GM21737 (cell line): ENCODE data around the gene ZBTB47.

Experiments used
- ATAC-seq: cut with Tn5 transposase; IDR thresholded peaks from one replicate; pipeline ENCODE4 v1.9.1; 2021; ENCODE audit warnings: mild to moderate bottlenecking, moderate library complexity; ENCODE audit not compliant: unreplicated experiment

Gene ZBTB47

DNA sequence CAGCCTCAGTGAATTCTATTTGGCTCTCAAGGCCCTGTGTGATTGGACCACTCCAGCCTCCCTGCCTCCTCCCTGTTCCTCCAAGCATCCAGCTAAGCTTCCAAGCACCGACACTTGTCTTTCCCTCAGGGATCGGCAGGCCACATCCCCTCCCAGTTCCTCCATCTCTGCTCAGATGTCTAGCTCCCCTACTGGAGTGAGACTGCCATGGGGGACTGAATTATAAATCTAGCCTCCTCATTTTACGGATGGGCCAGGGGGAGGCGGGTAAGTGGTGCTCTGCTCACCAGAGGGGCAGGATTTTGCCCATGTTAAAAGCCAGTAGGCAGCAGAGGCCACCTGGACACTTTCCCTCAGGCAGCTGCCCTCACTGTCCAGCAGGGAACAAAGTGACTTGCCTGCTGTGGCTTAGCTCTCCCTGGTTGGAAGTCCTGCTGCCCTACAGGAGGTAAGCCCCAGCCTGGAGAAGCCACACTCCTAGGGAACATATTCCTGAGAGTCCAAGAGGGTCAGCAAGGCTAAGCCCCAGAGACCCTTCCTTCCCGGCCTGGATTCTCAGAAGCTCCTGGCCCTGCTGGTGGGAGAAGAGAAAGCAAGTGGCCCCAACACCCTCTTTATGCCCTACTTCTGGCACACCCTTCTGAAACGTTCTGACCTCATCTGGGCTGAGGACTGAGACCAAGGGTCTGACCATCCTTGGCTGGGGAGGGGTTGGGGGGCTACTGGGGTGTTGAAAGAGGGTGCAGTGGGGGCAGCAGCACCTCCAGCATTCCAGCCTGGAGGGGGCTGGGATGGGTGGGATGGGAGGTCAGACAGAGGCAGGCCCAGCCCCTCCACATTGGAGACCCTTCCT lies 58.2 kb downstream of the ZBTB47 start:
- no peak for ATAC-seq

DNA sequence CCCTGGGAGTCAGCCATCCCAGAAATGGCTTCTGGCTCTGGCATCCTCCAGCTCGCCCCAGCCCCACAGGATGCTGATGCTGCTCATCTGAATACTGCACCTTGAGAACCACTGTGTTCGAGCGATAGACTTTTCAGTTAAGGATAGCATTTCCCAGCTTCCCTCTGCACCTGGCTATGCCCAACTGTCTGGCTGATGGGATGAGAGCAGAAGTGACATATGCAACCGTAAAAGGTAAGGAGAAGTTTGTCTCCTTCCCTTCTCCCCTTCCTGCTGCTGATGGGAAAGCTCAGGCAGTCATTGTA lies 58.8 kb downstream of the ZBTB47 start:
- ATAC-seq: no peak

DNA sequence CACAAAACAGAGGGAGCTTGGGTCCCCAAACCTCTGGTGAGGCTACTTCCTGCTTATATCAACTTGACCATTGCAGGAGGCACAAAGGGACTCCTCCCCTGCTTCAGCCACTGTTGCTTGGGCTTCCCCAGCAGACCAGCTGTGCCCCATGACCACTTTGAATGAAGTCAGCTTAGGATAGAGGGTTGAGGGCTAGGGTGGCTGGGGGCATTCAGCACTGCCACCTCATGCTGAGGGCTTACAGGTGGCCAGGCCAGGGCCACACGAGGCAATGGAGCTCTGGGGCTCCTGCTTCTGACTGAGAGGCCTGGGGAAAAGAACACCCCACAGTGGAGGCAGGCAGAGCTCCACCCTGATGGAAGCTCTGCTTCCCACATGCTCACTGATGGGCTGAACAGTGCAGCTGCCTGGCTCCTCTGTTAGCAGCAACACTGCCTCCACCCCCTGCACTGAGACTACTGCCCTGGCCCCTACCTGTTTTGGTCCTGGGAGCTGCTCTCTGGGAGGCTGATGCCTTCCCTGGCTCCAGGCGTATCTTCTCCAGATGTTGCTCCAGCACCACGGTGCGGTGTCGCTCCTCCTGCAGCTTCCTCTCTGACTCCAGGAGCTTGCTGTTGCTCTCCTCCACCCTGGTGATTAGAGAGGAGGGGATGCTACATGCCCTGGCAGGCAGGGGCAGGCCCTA lies 59.3 kb downstream of the ZBTB47 start:
- no peak for ATAC-seq

DNA sequence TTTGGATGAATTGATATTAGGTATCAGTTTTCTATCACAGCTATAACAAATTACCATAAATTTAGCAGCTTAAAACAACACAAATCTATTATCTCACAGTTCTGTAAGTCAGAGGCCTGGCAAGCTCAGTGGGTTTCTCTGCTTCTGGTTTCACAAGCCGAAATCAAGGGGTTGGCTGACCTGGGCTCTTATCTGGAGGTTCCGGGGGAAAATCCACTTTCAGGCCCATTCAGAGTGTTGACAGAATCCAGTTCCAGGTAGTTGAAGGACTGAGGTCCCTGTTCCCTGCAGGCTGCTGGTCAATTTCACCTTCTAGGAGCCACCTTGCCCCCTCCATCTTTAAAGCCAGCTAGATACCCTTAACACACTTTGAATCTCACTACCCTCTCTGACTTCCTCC lies 60.2 kb downstream of the ZBTB47 start:
- ATAC-seq: no peak

DNA sequence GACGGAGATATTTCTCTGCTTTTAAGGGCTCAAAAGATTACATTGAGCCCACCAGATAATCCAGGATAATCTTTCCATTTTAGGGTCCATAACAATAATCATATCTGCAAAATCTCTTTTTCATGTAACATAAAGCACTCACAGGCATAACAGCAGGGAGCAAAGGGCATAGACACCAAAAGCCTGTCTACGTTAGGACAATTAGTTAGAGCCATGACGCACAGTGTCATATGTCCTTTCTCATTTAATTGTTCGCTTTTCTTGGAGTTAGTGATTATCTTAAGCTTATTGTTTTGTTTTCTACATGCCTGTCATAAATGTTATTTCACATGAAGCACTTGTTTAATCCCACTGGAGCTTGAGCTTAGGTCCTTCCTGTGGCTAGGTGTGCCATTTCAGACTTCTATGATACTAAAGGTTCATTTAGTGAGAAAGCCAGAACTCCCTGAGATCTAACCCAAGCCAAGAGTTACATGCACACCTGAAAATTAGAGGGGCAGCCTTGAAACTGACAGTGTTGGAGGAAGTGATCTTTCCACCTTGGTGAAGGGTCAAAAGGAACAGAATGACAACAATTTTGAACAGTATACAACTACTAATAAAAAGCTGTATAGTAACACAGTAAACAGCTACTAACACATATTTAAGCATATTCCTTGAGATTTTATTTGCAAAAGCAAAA lies 60.8 kb downstream of the ZBTB47 start:
- no peak for ATAC-seq
